GM12874 (cell line): ENCODE results near the gene OR2F2.

Experiments
- CTCF ChIP-seq: IDR thresholded peaks from 2 replicates; pipeline ENCODE4 v1.5.1; 2011; ENCODE audit warnings: low read depth, mild to moderate bottlenecking, control low read depth, low read length, moderate library complexity; ENCODE audit not compliant: insufficient read depth

OR2F2 gene

GRCh38 chr7:143980746-143981510 is 45.9 kb downstream of the OR2F2 start:
- TF ChIP-seq CTCF: no peak

GRCh38 chr7:143983960-143984359 is 48.9 kb downstream of the OR2F2 start:
- no peak for TF ChIP-seq CTCF
